Measurements from ENCODE around the gene CYSRT1. TPM values are rescaled to one million over a fixed set of nuclear protein-coding genes. Genes with fewer than 3 reads are reported as not detected.

CYSRT1 gene
- total RNA-seq, 2 experiments from 2014 or later: 1.7 to 2.9 TPM

DNA sequence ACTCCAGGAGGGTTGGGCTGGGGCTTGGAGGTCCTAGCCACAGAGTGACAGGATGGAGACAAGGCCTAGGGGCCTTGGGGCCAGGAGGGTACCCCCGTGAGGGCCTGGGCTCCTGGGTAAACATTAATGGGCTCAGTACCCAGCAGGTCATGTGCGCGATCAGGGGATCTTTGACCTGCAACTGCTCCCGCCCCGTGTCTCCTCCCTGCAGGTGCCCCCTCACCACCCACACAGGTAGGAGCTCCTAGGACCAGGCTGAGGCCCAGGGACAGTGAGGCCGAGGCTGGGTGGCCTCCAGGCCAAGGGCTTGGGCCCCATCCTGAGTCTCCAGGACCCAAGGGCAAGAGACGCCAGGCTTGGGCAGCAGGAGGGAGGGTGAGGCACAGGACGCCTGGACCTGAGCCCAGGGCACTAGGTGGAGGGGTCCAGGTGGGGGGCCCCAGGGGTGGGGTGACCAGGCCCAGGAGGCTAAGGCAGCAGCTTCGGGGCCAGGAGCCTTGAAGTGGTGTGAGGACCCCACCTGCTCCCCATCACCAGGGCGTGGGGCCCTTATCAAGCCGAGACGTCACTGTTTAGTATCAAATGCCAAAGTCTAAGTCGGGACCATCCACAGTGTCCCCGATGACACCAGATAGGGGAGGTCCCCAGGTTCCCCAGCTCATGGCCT, 5.9 kb downstream of the CYSRT1 start, which contains the start of gene SLC34A3:
SLC34A3 (plus strand) TSS at position 197 of the 667 bp plus-strand sequence. CDS start 802 bp downstream, outside the sequence.
- no peaks in the 10 kb centered on the region for H3K9me3 ChIP-seq (ENCODE audit: low read length)
- no peak within 1 kb of the TSS for H2AFZ ChIP-seq (ENCODE audit: low read length)
- TF ChIP-seq EZH2phosphoT487 (IDR thresholded peaks at IDR 0.05; ENCODE audit: borderline replicate concordance, low read depth, low read length): no peak
- TF ChIP-seq, protein P1, sequence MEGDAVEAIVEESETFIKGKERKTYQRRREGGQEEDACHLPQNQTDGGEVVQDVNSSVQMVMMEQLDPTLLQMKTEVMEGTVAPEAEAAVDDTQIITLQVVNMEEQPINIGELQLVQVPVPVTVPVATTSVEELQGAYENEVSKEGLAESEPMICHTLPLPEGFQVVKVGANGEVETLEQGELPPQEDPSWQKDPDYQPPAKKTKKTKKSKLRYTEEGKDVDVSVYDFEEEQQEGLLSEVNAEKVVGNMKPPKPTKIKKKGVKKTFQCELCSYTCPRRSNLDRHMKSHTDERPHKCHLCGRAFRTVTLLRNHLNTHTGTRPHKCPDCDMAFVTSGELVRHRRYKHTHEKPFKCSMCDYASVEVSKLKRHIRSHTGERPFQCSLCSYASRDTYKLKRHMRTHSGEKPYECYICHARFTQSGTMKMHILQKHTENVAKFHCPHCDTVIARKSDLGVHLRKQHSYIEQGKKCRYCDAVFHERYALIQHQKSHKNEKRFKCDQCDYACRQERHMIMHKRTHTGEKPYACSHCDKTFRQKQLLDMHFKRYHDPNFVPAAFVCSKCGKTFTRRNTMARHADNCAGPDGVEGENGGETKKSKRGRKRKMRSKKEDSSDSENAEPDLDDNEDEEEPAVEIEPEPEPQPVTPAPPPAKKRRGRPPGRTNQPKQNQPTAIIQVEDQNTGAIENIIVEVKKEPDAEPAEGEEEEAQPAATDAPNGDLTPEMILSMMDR (conservative IDR thresholded peaks at IDR 0.05; ENCODE audit: low read length): no peak
- BruUV-seq (replicated peaks): no TSS peak
- DNase-seq (ENCODE audit: low spot score): no peak
- intact Hi-C loops (cut with micrococcal nuclease; ENCODE audit: unreplicated experiment): no loop called here
- H3K27ac ChIP-seq (ENCODE audit: low read depth, low read length, poor library complexity, severe bottlenecking): no peak within 1 kb of the TSS
- H4K20me1 ChIP-seq (ENCODE audit: insufficient read depth, low read length): no peaks in the 10 kb centered on the region
- H3K79me2 ChIP-seq (ENCODE audit: insufficient read depth, low read depth, low read length): no peaks in the 10 kb centered on the region
- H3K36me3 ChIP-seq (ENCODE audit: insufficient read depth, low read length): no peaks in the 10 kb centered on the region
- no peak within 1 kb of the TSS for H3K4me3 ChIP-seq (ENCODE audit: low read depth, low read length, poor library complexity, severe bottlenecking)
- H3K4me1 ChIP-seq (ENCODE audit: insufficient read depth, low read length, poor library complexity, severe bottlenecking): peaks cover 18% of the 10 kb centered on the region
- ChIA-PET POLR2A (no interaction called here), CTCF (ENCODE audit: unreplicated experiment) (interaction anchor here (0.5 kb wide), 1 partner anchor 163 kb away, joined by 4 read pairs; no protein-coding TSS in a partner anchor)
- no peaks in the 10 kb centered on the region for H3K9me2 ChIP-seq (ENCODE audit: insufficient read depth, low read length)
- no peak within 1 kb of the TSS for H3K4me2 ChIP-seq (ENCODE audit: low read length)

DNA sequence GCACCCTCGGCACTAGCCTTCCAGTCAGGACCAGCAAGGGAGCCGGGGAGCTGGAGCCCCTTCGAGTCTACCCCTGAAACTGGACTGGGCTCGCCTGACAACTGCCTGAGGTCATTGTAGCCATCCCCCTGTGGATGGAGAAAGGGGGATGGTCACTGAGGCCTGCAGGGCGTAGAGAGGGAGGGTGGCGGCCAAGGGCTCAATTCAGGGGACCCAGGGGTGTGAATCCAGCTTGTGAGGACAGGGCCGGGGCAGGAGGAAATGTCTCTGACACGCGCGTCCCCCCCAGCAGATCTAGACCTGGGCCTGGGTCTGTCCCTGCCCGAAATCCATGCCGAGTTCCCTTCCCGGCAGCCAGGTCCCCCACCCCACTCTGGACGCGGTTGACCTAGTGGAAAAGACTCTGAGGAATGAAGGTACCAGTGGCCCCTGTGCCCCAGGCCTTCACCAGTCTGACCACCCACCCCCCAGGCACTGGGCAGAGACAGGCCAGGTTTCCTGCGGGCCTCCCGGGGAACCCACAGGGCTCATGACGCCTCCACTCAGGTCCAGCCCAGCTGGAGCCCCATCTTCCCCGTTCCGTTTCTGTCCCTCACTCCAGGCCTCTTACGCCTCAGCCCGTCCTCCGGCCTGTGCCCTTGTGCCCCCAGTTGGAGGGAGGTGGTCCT, 6.5 kb downstream of the CYSRT1 start:
- no peak overlapping the region for H3K4me2 ChIP-seq (ENCODE audit: low read length)
- no peak overlapping the region for H2AFZ ChIP-seq (ENCODE audit: low read length)
- CTCF ChIA-PET (ENCODE audit: unreplicated experiment): interaction anchor here (0.5 kb wide), 1 partner anchor 164 kb away, joined by 4 read pairs; no protein-coding TSS in a partner anchor
- no peaks in the 10 kb centered on the region for H4K20me1 ChIP-seq (ENCODE audit: insufficient read depth, low read length)
- TF ChIP-seq, protein P1 (conservative IDR thresholded peaks at IDR 0.05; ENCODE audit: low read length): no peak
- TF ChIP-seq EZH2phosphoT487 (IDR thresholded peaks at IDR 0.05; ENCODE audit: borderline replicate concordance, low read depth, low read length): no peak
- POLR2A ChIA-PET: no interaction called here
- no peaks in the 10 kb centered on the region for H3K36me3 ChIP-seq (ENCODE audit: insufficient read depth, low read length)
- peaks cover 25% of the 10 kb centered on the region for H3K4me1 ChIP-seq (ENCODE audit: insufficient read depth, low read length, poor library complexity, severe bottlenecking)
- intact Hi-C loops (cut with micrococcal nuclease; ENCODE audit: unreplicated experiment): no loop called here
- BruUV-seq (replicated peaks): no TSS peak
- H3K79me2 ChIP-seq (ENCODE audit: insufficient read depth, low read depth, low read length): no peaks in the 10 kb centered on the region
- no peak overlapping the region for H3K27ac ChIP-seq (ENCODE audit: low read depth, low read length, poor library complexity, severe bottlenecking)
- DNase-seq (ENCODE audit: low spot score): no peak
- H3K4me3 ChIP-seq (ENCODE audit: low read depth, low read length, poor library complexity, severe bottlenecking): no peak overlapping the region
- H3K9me3 ChIP-seq (ENCODE audit: low read length): no peaks in the 10 kb centered on the region
- H3K9me2 ChIP-seq (ENCODE audit: insufficient read depth, low read length): no peaks in the 10 kb centered on the region

DNA sequence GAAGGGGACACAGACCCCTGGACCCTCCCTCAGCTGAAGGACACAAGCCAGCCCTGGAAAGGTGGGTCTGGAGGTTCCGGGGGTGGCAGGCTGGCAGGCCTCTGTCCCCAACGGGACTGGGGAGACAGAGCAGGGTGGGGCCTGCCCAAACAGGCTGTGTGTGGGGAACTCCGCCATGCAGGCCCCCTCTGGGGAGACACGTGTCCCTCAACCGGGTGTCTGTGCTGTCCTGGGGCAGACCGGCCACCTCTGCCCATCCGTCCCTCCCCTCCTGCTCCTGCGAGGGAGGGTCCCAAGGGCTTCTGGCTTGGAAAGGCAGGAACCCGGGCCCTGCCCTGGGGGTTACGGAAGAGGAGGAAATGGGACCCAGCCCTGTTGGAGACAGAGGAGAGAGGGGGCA, 7.1 kb downstream of the CYSRT1 start:
- POLR2A ChIA-PET: no interaction called here
- no peaks in the 10 kb centered on the region for H3K9me3 ChIP-seq (ENCODE audit: low read length)
- intact Hi-C loops (cut with micrococcal nuclease; ENCODE audit: unreplicated experiment): no loop called here

More for the DNA sequence above, 7.1 kb downstream of the CYSRT1 start:
- CTCF ChIA-PET (ENCODE audit: unreplicated experiment): no interaction called here
- Histone ChIP-seq H3K9me2 (ENCODE audit: insufficient read depth, low read length) (no peaks in the 10 kb centered on the region), H3K27ac (ENCODE audit: low read depth, low read length, poor library complexity, severe bottlenecking) (no peak overlapping the region), H3K4me1 (ENCODE audit: insufficient read depth, low read length, poor library complexity, severe bottlenecking) (peaks cover 31% of the 10 kb centered on the region), H2AFZ (ENCODE audit: low read length) (no peak overlapping the region), H3K4me2 (ENCODE audit: low read length) (no peak overlapping the region), H3K79me2 (ENCODE audit: insufficient read depth, low read depth, low read length) (no peaks in the 10 kb centered on the region), H3K36me3 (ENCODE audit: insufficient read depth, low read length) (no peaks in the 10 kb centered on the region), H3K4me3 (ENCODE audit: low read depth, low read length, poor library complexity, severe bottlenecking) (no peak overlapping the region), H4K20me1 (ENCODE audit: insufficient read depth, low read length) (no peaks in the 10 kb centered on the region)
- DNase-seq (ENCODE audit: low spot score): no peak
- BruUV-seq (replicated peaks): no TSS peak
- TF ChIP-seq EZH2phosphoT487 (IDR thresholded peaks at IDR 0.05; ENCODE audit: borderline replicate concordance, low read depth, low read length): no peak
- TF ChIP-seq, protein P1 (conservative IDR thresholded peaks at IDR 0.05; ENCODE audit: low read length): no peak

Data from OCI-LY7 (cell line).